CD4-positive, alpha-beta T cell (primary cell): ENCODE data around the gene KRTAP20-1. TPM values are rescaled to one million over a fixed set of nuclear protein-coding genes. Genes with fewer than 3 reads are reported as not detected.

Experiments
- ATAC-seq: fragments of 200-7000 bp; cut with Tn5 transposase; one replicate; pipeline ENCODE4 v1.10.0; 2022; ENCODE audit warnings: mild to moderate bottlenecking; ENCODE audit not compliant: poor library complexity
- CTCF ChIA-PET: fragments of 350-600 bp; sonication (Branson Sonifier 250); formaldehyde crosslinking; loops from one replicate; lab custom pipeline; 2021; ENCODE audit warnings: antibody characterized with exemption, inconsistent platforms; lab: Charles Lee
- POLR2A ChIA-PET: fragments of 350-600 bp; sonication (Branson Sonifier 250); formaldehyde crosslinking; loops from one replicate; lab custom pipeline; 2021; ENCODE audit warnings: antibody characterized with exemption, inconsistent platforms; lab: Charles Lee
- DNase-seq, 14 experiments: peaks; one replicate each; pipeline ENCODE4 v3.0.0-alpha.2; 2013 to 2020; ENCODE audit warnings: mixed read lengths in 2 of 14
- H3K27ac ChIP-seq, 2 donors: one replicate each; pipeline versions ENCODE4 v1.5.1 to v1.7.0; 2013; ENCODE audit warnings: low read length in 2 of 2, low read depth in 1 of 2, mild to moderate bottlenecking in 1 of 2
- H3K27me3 ChIP-seq, 2 experiments: 1 replicate in 1 of 2; 2 replicates in 1 of 2; pipeline versions ENCODE4 v1.6.1 to v1.7.0; 2013; ENCODE audit warnings: low read length in 2 of 2, control low read depth in 1 of 2, mild to moderate bottlenecking in 1 of 2, moderate library complexity in 1 of 2; ENCODE audit not compliant: insufficient read depth in 2 of 2, control insufficient read depth in 1 of 2
- H3K36me3 ChIP-seq: one replicate; pipeline ENCODE4 v1.6.1; 2013; ENCODE audit warnings: low read length, control low read depth; ENCODE audit not compliant: insufficient read depth
- H3K4me1 ChIP-seq: one replicate; pipeline ENCODE4 v1.6.1; 2013; ENCODE audit warnings: low read length, control low read depth; ENCODE audit not compliant: insufficient read depth
- H3K4me3 ChIP-seq: one replicate; pipeline ENCODE4 v1.5.1; 2013; ENCODE audit warnings: mild to moderate bottlenecking, low read length, moderate library complexity
- H3K9me3 ChIP-seq, 2 experiments: 1 replicate in 1 of 2; 2 replicates in 1 of 2; pipeline versions ENCODE4 v1.6.1 to v1.7.0; 2013; ENCODE audit warnings: low read length in 2 of 2, mild to moderate bottlenecking in 2 of 2, control low read depth in 1 of 2, moderate library complexity in 1 of 2; ENCODE audit not compliant: control insufficient read depth in 1 of 2, insufficient read depth in 1 of 2
- H3K27ac Mint-ChIP-seq: one replicate; pipeline ENCODE4 v1.8.0; 2020; ENCODE audit warnings: mixed read lengths
- H3K27me3 Mint-ChIP-seq: one replicate; pipeline ENCODE4 v1.8.0; 2021; ENCODE audit warnings: mixed read lengths
- H3K36me3 Mint-ChIP-seq: one replicate; pipeline ENCODE4 v1.8.0; 2021; ENCODE audit warnings: low read depth, mixed read lengths
- H3K4me1 Mint-ChIP-seq: one replicate; pipeline ENCODE4 v1.8.0; 2021; ENCODE audit warnings: low read depth, mixed read lengths
- H3K4me3 Mint-ChIP-seq: one replicate; pipeline ENCODE4 v1.8.0; 2020; ENCODE audit warnings: mild to moderate bottlenecking, mixed read lengths
- H3K9me3 Mint-ChIP-seq: one replicate; pipeline ENCODE4 v1.8.0; 2020; ENCODE audit warnings: mixed read lengths
- CTCF ChIP-seq: fragments of 200-600 bp; IDR thresholded peaks from one replicate; pipeline ENCODE4 v1.8.0; 2022; ENCODE audit warnings: antibody characterized with exemption, mild to moderate bottlenecking
- intact Hi-C, 2 experiments: fragments of 100-400 bp; cut with DNase I in 1 of 2; cut with micrococcal nuclease in 1 of 2; formaldehyde crosslinking; loops; one replicate each; pipeline versions ENCODE4 v1.15.1 to v1.9.0; 2023 to 2025; cut with DNase I, micrococcal nuclease
- total RNA-seq, 174 experiments: library from RNA in 2 of 174; stranded (reverse) in 2 of 174; gene quantifications; one replicate each; pipeline ENCODE4 v1.2.3 and lab custom pipeline; 2021 to 2026

The KRTAP20-1 gene
- total RNA-seq, 2 experiments from 2014 or later, result not detected

- Mint-ChIP-seq H3K9me3 (peaks cover 3% of the 10 kb centered on the region), H3K4me3 (no peak within 1 kb of the TSS), H3K27ac (no peak within 1 kb of the TSS), H3K36me3 (no peaks in the 10 kb centered on the region), H3K27me3 (peaks cover 4% of the 10 kb centered on the region), H3K4me1 (no peaks in the 10 kb centered on the region)
- Histone ChIP-seq H3K27me3 (no peaks in the 10 kb centered on the region), H3K4me3 (no peak within 1 kb of the TSS), H3K36me3 (no peaks in the 10 kb centered on the region), H3K4me1 (no peaks in the 10 kb centered on the region), H3K9me3 (peaks cover 0 to 4% of the 10 kb centered on the region in 2 experiments), H3K27ac (no peak within 1 kb of the TSS)
- intact Hi-C loops, result no loop called here
- CTCF ChIA-PET, result no interaction called here
- POLR2A ChIA-PET, result no interaction called here
- TF ChIP-seq CTCF, result no peak
- ATAC-seq, result no peak
- DNase-seq, result no peak
These were observed 4.3 kb downstream of the KRTAP20-1 start, which contains the start of gene KRTAP20-4 for GRCh38 chr21:30620522-30620921. Gene KRTAP20-4 (plus strand): TSS chr21:30620627.

DNA sequence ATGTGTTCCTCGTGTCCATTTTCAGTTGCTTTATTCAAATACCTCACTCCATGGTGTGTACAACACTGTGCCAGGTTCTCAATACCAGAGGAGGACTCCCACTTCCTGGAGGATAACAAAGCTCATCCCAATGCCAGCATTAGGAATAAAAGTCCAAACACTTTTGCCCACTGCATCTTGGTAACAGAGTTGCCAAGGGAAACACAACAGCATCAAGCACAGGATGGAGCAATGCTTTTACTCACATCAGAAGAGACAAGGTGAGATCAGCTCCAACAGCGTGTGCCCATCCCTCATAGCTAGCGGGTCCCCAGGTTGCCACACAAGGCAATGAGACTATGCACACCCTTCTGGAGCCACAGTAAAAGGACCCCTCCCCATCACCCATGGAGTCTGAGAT is 7.1 kb downstream of the KRTAP20-1 start:
- Mint-ChIP-seq H3K4me1 (no peaks in the 10 kb centered on the region), H3K36me3 (no peaks in the 10 kb centered on the region), H3K9me3 (peaks cover 3% of the 10 kb centered on the region), H3K27ac (no peak overlapping the region), H3K4me3 (no peak overlapping the region), H3K27me3 (peaks cover 4% of the 10 kb centered on the region)
- CTCF ChIA-PET, result interaction anchor here (0.9 kb wide), 1 partner anchor 15 kb away, joined by 3 read pairs; no protein-coding TSS in a partner anchor
- TF ChIP-seq CTCF, result no peak
- H3K27ac ChIP-seq, result no peak overlapping the region
- DNase-seq (no peak), ATAC-seq (no peak)
- intact Hi-C loops, result no loop called here
- POLR2A ChIA-PET, result no interaction called here
- no peak overlapping the region for H3K4me3 ChIP-seq
- no peaks in the 10 kb centered on the region for H3K36me3 ChIP-seq
- no peaks in the 10 kb centered on the region for H3K27me3 ChIP-seq
- no peaks in the 10 kb centered on the region for H3K4me1 ChIP-seq
- H3K9me3 ChIP-seq, result peaks cover 0 to 4% of the 10 kb centered on the region in 2 experiments

- Mint-ChIP-seq H3K36me3 (no peaks in the 10 kb centered on the region), H3K9me3 (peaks cover 3% of the 10 kb centered on the region), H3K4me3 (no peak overlapping the region), H3K4me1 (no peaks in the 10 kb centered on the region), H3K27ac (no peak overlapping the region), H3K27me3 (peaks cover 4% of the 10 kb centered on the region)
- no peak overlapping the region for H3K4me3 ChIP-seq
- intact Hi-C loops, result no loop called here
- H3K27me3 ChIP-seq, result no peaks in the 10 kb centered on the region
- ATAC-seq (no peak), DNase-seq (no peak)
- no peak for TF ChIP-seq CTCF
- peaks cover 0 to 4% of the 10 kb centered on the region in 2 experiments for H3K9me3 ChIP-seq
- POLR2A ChIA-PET, result no interaction called here
- no peaks in the 10 kb centered on the region for H3K4me1 ChIP-seq
- CTCF ChIA-PET, result no interaction called here
- no peaks in the 10 kb centered on the region for H3K36me3 ChIP-seq
- no peak overlapping the region for H3K27ac ChIP-seq
These were observed 9.4 kb downstream of the KRTAP20-1 start for GRCh38 chr21:30625449-30626165.
